Activated CD8-positive, alpha-beta memory T cell treated with anti-CD3 and anti-CD28 coated beads, Interleukin-2, amount 50 U/mL, for 1 hour (primary cell): ENCODE data around the gene ARHGEF26.

Source experiments
- DNase-seq: peaks from one replicate; pipeline ENCODE4 v3.0.0-alpha.2; 2020; ENCODE audit errors: extremely low read depth

ARHGEF26 gene

DNA sequence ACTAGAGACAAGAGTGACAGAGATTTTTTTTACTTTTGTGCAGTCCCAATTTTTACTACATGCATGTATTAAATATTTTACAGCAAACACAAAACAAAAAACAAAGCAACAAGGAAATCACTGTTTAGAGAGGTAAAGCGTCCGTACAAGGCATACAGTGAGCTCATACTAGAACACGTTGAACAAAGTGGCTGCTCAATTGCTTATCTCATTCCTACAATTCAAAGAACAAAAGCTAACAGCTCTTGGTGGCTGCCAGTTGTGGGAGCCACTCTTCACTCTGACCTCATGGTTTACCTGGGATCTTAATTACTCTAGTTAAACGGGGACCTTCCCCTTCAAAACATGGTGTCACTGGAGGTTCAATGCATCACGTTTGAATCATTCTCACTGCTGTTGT, 7.6 kb upstream of the ARHGEF26 start:
- no peak for DNase-seq

DNA sequence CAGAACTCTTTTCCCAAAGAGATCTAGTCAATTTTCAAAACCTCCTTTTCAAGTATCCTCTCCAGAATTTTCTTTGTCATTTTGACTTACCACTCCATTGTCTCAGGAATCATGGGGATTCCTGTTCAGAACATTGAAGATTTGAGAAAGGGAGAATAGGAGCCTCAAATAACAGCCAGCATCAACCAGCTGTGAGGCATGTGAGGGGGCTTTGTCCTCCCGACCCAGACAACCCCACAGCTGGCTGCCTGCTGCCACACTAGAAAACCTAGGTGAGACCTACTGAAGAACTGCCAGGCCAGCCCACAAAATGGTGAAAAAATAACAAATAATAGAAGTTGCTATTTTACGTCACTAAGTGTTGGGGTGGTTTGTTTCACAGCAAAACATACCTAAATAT, 5.9 kb upstream of the ARHGEF26 start:
- DNase-seq = no peak

DNA sequence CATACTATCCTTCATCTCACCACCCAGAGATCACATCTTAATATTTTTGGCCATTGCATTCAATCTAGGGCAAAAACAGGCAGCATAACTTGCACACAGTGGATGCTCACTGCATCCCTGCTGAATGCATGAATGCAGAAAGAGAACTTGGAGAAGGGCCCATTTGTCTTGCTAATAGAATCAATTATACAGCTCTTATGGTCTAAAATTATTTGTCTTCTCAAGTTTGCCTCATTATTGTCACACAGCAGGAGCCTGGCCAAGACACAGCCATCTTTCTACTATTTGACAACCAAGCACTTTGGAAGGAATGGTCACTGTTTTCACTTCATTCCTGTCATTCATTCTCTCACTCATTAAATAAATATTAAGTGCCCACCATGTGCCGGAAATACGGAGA, 1.2 kb upstream of the ARHGEF26 start:
- DNase-seq = no peak

DNA sequence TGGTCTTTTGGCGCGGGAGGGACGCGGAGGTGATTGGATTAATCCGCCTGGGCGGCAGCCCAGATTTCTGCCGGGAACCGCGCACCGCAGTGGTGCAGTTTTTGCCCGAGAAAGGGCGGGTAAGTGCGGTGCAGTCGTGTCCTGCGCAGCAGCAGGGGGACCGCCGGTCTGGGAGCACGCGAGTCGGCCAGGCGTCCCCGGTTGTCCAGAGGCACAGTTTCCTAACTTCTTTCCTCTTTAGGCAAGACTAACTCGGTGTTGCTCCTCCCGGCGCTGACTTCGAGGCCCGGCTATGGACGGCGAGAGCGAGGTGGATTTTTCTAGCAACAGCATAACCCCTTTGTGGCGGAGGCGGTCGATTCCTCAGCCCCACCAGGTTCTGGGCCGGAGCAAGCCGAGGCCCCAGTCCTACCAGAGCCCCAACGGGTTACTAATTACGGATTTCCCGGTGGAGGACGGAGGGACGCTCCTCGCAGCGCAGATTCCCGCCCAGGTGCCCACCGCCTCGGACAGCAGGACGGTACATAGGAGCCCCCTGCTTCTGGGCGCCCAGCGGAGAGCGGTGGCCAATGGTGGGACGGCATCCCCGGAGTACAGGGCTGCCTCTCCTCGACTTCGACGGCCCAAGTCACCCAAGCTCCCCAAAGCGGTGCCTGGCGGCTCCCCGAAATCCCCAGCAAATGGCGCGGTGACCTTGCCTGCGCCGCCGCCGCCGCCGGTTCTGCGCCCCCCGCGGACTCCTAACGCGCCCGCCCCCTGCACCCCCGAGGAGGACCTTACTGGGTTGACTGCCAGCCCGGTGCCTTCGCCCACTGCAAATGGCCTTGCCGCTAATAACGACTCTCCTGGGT, 736 bp downstream of the ARHGEF26 start:
- DNase-seq = no peak

DNA sequence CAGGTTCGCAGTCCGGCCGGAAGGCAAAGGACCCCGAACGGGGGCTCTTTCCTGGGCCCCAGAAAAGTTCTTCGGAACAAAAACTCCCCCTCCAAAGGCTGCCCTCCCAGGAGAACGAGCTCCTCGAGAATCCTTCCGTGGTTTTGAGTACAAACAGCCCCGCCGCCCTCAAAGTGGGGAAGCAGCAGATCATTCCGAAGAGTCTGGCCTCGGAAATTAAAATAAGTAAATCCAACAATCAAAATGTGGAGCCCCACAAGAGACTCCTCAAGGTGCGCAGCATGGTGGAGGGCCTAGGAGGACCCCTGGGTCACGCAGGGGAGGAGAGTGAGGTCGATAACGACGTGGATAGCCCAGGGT, 1.3 kb downstream of the ARHGEF26 start:
- DNase-seq = no peak

DNA sequence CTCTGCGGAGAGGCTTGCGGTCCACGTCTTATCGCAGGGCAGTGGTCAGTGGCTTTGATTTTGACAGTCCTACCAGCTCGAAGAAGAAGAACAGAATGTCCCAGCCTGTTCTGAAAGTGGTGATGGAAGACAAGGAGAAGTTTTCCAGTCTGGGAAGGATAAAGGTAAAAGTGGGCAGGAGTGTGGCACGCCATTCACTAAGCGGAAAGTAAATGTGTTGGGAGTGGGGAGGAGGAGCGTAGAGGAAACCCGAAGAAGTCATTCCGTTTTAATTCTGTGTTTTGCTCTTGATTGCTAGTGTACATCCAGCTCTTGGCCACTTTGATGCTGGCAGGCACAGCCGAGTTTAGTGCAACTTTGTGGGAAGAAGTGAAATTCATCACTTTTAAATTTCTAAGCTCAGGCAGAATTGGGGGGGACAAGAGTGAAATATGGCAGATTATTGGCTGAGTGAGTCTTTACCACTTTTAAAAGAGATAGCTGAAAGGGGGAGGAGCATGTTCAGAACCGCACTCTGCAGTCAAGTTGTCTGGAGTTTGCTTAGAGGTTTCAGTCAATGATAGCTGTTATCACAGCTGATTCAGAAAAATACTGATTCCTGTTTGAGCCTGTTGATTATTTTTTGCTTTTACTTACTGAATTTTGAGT, 1.8 kb downstream of the ARHGEF26 start:
- DNase-seq = no peak

DNA sequence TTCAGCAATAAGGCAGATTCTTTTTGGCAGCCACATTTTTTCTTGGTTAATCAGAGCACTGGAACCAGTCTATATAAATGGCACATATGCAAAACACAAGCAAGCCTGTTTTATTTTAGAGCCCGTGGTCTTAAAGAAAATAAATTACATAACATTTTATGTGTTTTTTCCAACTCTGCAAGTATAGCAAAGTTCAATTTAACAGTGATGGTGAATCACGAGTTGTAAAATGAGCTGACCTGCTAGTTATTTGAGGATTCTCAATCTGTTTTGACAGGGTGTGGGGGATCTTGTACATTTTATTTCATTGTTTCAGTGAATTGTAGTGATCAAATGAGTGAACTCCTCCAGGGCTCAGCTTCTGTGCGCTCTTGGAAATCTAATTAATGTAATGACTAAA, 2.7 kb downstream of the ARHGEF26 start:
- DNase-seq = no peak

DNA sequence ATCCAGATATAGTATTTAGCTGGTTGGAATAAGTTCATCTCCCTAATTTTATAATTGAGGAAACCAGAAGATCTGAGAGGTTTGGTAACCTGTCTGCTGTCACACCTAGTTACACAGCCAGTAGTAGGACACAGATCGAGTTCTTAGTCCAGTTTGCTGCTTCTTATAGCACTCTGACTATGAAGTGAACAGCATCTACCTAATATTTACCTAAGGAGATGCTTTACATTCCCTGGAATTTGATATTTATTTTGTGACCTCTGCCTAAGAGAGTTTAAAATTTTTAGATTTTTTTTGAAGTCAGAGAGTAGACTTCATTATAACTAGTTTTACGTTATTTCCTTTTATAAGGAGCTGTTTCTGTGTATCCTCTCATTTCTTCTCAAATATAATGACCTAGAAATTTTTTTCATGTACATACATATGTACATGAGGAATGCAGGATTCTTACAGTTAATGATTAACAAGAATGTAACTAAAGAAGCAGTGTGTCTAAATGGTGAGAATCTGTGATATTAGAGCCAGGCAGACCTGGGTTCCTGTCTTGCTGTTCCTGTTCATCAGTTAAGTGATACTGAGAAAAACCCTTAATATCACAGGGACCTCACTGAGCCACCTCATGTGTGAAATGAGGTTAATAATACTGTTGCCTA, 4.3 kb downstream of the ARHGEF26 start:
- no peak for DNase-seq

DNA sequence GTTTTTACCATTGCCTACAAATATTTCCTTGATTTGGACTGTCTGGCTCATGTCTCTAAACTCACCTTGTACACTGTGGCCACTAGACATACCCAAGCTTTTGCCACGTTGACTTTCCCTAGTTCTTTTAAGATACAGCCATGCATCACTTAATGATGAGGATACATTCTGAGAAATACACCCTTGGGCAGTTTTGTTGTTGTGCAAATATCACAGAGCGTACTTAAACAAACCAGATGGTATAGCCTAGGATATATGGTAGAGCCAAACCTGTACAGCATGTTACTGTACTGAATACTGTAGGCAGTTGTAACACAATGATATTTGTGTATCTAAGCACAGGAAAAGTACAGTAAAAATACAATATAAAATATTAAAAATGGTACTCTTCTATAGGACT, 5.5 kb downstream of the ARHGEF26 start:
- DNase-seq = no peak

DNA sequence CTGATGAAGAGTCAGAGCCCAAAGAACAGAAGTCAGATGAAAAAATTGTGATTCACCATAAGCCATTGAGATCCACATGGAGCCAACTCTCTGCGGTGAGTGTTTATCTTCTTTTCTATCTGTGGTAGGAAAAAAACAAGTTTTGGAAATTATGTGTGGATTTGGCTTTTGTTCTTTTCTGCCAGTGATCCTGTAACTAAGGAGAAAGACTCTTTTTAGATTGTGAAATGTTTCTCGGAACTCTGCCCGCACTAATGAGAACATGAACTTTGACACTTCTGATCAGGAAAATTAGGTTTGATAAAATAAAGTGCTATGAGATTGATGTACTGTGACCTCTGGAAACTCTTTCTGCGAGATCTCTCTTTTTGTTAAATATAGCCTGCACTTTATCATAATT, 8.4 kb downstream of the ARHGEF26 start:
- no peak for DNase-seq

DNA sequence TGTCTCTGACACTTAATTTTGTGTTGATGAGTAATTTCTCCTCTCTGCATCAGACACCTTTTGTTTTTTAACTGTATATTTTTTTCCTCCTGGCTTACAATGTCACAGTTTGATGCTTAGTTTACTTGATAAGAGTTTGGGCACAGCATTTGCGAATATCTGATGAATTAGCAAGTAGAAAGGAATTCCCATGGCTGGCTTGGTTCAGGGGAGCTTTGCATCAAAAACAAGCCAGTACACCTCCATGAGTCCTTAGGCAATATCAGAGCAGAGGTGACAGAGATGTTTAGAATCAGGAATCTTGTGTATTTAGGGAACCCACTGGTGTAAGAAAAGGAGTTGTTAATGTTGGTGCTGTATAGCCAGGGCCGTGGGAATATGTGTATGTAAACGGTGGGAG, 9.3 kb downstream of the ARHGEF26 start:
- DNase-seq = no peak

DNA sequence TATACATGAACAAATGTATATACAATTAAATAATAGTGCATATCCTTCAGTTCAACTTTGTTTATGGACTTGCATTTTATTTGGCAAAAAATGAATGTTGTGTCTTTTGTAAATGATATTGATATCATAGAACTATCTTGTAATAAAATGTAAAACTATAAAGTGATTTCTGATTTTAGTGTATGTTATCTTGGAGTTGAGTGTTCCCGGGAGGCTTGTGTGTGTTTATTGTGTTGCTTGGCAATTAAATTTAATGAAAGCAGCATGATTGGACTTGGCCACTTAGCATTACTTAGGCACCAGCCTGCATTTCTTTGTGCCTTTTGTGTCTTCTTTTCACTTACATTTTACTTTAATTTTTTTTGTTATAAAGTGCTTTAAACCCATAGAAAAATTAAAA, 10.6 kb downstream of the ARHGEF26 start:
- DNase-seq = no peak

DNA sequence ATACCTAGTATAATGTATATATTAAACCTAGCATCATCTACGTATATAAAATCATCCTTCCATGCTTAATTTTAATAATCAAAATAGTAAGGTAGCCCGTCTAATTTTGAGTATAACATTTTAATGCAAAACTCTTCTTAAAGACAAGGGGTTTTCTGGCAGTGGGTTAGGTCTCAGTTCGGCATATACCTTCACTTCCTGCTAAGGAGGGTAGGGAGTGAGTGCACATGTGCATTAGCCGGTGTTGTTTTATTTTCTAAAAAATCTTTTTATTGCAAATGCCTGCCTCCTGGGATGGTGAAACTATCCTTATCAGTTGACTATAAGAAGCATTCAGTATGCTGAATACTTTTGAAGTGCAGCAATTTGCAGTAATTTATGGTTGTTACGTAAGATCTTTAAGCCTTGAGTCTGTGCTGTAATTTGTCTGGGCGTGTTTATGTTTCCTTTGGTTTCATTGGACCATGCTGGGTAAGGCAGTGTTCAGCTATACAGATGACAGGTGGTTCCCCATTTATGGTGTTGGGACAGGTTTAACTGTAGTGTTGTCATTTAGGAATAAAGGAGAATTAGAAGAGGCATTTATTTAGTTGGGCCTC, 11.7 kb downstream of the ARHGEF26 start:
- DNase-seq = no peak

DNA sequence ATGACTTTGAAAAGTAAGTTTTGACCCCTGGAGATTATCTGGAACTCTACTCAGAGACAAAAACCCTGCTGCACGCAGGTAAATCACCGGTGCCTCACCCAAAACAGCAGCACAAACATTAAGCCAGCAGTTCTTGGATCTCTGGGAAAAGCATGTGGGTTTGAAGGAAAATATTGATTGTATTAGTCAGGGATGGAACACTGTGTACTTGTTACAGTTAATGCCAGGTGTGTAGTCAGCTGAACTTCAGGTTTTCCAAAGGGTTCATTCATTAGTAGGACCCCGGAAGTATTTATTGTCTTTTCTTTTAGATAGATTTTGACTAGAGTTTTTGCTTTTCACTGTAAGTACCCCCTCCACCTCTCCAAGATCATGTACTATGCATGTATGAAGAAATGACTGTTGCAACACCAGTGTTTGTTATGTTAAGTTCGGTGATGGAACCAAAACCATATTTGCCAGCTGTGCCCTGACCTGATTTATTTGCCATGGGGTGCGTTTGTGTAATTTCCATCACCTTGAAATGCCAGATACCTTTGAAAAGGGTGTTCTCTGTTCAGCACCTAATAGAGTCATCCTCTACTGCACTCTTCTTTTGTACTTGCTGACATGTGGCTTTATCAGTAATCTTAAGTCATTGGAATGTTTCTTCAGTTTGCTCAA, 14.5 kb downstream of the ARHGEF26 start:
- no peak for DNase-seq

DNA sequence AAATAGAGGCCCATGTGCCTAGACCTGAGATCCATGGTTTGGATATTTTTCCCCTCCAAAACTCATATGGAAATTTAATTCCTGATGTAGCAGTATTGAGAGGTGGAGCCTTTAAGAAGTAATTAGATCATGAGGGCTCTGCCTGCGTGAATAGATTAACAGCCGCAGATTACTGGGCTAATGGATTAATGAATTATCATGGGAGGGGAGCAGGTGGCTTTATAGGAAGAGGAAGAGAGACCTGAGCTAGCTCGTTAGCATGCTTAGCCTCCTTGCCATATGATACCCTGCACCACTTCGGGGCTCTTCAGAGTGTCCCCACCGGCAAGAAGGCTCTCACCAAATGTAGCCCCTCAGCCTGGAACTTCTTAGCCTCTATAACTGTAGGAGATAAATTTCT, 15.8 kb downstream of the ARHGEF26 start:
- no peak for DNase-seq

DNA sequence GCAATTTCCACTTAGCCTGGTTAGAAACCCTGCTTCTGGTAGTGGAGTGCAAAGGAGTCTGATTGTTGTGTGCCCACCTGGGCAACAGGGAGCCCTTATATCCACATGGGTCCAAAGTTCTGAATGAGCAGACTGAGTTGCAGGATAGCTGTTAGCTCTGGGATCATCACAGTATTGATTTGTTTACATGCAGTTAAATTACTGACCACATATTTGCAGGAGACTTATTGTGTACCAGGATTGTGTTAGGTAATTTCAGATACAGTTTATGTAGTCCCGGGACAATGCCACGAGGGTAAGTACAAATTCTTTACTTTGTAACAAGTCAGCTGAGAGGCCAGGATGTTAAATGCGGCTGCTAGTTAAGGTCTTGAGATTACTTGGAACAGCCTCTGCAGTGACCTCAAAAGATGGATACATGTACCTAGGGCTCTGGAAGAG, 18.8 kb downstream of the ARHGEF26 start:
- DNase-seq = no peak

DNA sequence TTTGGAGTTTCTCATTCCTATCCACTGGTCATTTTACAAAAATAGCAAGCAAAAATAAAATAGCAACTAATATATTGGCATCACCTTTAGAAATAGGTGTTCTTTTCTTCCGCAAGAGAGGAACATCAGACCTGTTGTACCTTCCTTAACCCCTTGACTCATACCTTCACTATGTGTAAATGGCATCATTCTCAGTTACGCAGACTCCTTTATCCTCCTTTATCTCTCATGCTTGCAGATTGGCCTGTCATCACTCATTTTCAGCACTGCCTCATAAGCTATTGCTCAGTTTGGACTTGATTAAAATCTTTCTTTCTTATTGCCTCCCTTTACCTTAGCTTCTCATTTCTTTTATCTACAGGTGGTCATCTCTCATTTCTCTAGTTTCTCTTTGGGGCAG, 21.4 kb downstream of the ARHGEF26 start:
- DNase-seq = no peak

DNA sequence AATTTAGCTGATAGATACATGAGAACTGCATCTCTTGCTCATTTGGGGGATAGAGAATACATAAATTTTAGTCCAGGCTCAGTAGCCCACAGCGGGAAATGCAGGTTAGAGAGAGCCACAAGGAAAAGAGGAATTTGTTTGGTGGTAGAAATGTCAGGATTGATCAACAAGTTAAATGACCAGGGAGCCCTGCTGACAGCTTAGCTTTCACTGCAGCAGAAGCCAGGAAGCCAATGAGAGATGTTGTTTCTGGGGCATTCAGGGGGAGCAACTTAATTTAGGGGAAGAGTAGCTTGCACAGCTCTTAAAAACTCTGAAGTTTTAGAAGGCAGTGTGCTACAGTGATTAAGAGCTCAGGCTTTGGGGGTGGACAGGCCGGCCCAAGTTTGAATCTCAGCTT, 22.7 kb downstream of the ARHGEF26 start:
- DNase-seq = no peak

DNA sequence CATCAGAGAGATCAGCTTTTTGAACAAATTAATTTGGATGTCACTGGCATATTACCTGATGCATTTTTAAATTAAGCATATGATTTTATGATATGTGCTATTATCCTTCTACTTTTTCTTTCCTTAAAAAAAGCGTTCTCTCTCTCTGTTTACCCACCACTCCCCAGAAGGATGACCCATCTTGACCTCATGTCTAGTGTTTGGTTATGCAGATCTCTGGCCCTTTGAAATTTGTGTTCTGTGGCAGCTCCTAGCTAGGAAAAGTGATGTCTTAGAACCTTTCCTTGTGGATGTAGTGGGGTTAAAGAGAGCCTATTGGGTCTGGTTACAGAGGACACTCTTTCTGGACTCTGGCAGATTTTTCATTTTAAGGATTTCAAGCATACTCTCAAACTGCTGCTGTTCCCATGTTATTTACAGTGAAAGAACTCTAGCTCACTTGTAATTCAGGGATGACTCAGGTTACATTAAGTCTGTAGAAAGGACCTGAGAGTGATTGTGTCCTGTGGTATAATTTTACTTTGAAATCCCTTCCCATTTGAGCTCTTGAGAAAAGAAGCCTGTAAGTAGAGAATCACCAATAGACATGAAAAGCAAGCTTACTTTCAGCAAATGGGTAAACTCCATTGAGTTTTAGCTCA, 23.8 kb downstream of the ARHGEF26 start:
- no peak for DNase-seq

DNA sequence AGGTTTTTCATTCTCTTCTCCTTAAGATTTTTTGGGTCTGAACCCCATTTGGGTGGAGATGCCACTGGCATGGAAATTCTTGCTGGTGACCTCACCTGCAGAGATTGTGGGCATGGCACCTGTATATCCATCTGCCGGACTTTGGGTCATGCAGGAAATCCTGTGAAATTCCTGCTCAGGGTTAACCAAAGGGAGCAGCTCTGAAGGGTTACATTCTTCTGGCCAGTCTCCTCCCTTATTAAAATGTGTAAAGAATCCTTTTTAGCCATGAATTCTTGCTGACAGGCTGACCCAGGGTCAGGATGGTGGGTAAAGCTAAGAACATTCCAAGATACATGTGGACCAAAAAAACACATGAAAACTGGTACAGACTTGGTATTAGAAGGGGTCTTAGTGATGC, 27.4 kb downstream of the ARHGEF26 start:
- no peak for DNase-seq

DNA sequence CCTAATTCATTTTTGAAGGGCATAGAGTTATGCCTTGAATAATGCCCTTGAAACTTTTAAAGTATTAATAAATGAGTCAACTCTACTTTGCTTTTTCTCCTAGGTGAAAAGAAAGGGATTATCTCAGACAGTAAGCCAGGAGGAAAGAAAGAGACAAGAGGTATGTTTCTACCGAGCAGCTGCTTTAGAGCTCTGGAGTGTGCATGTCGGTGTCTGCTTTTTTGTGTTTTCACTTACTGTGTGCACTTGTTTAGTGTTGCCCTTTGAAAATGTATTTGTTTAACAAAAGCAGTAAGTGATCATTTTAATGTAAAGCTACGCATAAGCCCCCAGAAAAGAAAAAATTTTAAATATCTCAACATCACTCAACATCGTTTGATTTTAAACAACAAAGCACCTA, 28.1 kb downstream of the ARHGEF26 start:
- DNase-seq = no peak

DNA sequence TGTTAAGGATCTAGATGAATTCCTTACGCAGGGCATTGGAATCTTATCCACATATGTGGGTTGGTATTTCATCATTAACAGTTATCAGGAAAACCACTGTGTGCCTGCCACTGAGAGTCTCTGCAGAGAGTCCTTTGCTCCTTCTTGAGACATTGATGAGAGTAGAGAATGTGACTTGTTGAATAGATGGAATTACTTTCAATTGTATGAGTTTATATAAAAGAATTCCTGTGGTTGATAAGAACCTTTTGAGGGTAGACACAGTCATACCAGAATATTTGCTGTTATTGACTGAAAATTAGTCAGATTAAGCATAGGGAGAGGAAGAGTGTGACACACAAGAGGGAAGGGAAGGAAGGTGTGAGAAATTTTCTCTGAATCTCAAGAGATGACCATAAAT, 30.8 kb downstream of the ARHGEF26 start:
- DNase-seq = no peak
